NCI-H774 (cell line): Measurements from ENCODE around the gene HBS1L.

Source experiments
- DNase-seq: peaks from one replicate; lab custom pipeline; 2025; lab: John Stamatoyannopoulos, UW

HBS1L gene

GRCh38 chr6:134949927-134950326 is 104.7 kb downstream of the HBS1L start, which contains the start of gene ALDH8A1:
Gene ALDH8A1, minus strand, starts transcription at chr6:134950101. Its CDS starts 48 bp downstream, at chr6:134950053.
- DNase-seq: no peak

- DNase-seq: no peak
These were observed 105.9 kb downstream of the HBS1L start for GRCh38 chr6:134948691-134949090.

- DNase-seq: no peak
These were observed 106.5 kb downstream of the HBS1L start for GRCh38 chr6:134948142-134948541.

GRCh38 chr6:134945045-134945444 is 109.6 kb downstream of the HBS1L start:
- no peak for DNase-seq

GRCh38 chr6:134943522-134944111 is 111.0 kb downstream of the HBS1L start:
- DNase-seq: no peak

- no peak for DNase-seq
These were observed 115.7 kb downstream of the HBS1L start for GRCh38 chr6:134938896-134939295.

- DNase-seq: no peak
These were observed 117.2 kb downstream of the HBS1L start for GRCh38 chr6:134937426-134937825.

- DNase-seq: no peak
These were observed 117.7 kb downstream of the HBS1L start for GRCh38 chr6:134936931-134937330.

GRCh38 chr6:134936476-134936875 is 118.1 kb downstream of the HBS1L start:
- DNase-seq: no peak

GRCh38 chr6:134934793-134935485 is 119.7 kb downstream of the HBS1L start:
- DNase-seq: no peak

GRCh38 chr6:134932535-134933470 is 121.8 kb downstream of the HBS1L start:
- no peak for DNase-seq

GRCh38 chr6:134932098-134932497 is 122.5 kb downstream of the HBS1L start:
- no peak for DNase-seq

GRCh38 chr6:134930463-134930862 is 124.2 kb downstream of the HBS1L start:
- no peak for DNase-seq

- no peak for DNase-seq
These were observed 126.3 kb downstream of the HBS1L start for GRCh38 chr6:134928151-134928900.

- DNase-seq: no peak
These were observed 128.8 kb downstream of the HBS1L start for GRCh38 chr6:134925800-134926199.

- DNase-seq: no peak
These were observed 132.8 kb downstream of the HBS1L start for GRCh38 chr6:134921721-134922261.

- no peak for DNase-seq
These were observed 133.3 kb downstream of the HBS1L start for GRCh38 chr6:134921276-134921675.

GRCh38 chr6:134920422-134920821 is 134.2 kb downstream of the HBS1L start:
- no peak for DNase-seq

- no peak for DNase-seq
These were observed 136.1 kb downstream of the HBS1L start for GRCh38 chr6:134918418-134918961.

- DNase-seq: no peak
These were observed 143.1 kb downstream of the HBS1L start for GRCh38 chr6:134911547-134911946.

- DNase-seq: no peak
These were observed 144.1 kb downstream of the HBS1L start for GRCh38 chr6:134910593-134910935.
